HT1080 (cell line): ENCODE results near the gene TACC2. TPM values are rescaled to one million over a fixed set of nuclear protein-coding genes. Genes with fewer than 3 reads are reported as not detected.
"Not testable (repeated sequence)": the region's sequence is repeated elsewhere in the genome, so short reads cannot be mapped to it uniquely, and the experiment has no call there.

Experiments
- DNase-seq: peaks from one replicate; pipeline ENCODE4 v3.0.0-alpha.2; 2015; ENCODE audit warnings: low read depth
- total RNA-seq: library from RNA; depleted of rRNA; stranded (reverse); fragments of >200 nt; shearing (Covaris generic); gene quantifications from 2 replicates; pipeline ENCODE4 v1.2.3, GENCODE V29; 2014

Gene TACC2
- total RNA-seq, 1 experiment from 2014 or later = 20.3 TPM

- no peak for DNase-seq
Observed at GRCh38 chr10:122188706-122189105, 199.7 kb downstream of the TACC2 start.

GRCh38 chr10:122189185-122189584 is 200.2 kb downstream of the TACC2 start:
- DNase-seq = no peak

- DNase-seq = no peak
Observed at GRCh38 chr10:122190176-122190943, 201.4 kb downstream of the TACC2 start.

- no peak for DNase-seq
Observed at GRCh38 chr10:122191936-122192541, 203.1 kb downstream of the TACC2 start.

GRCh38 chr10:122194251-122194650 is 205.3 kb downstream of the TACC2 start:
- DNase-seq = no peak

- DNase-seq = no peak
Observed at GRCh38 chr10:122196218-122196617, 207.3 kb downstream of the TACC2 start.

GRCh38 chr10:122197611-122198222 is 208.8 kb downstream of the TACC2 start:
- no peak for DNase-seq

- DNase-seq = no peak
Observed at GRCh38 chr10:122198631-122199030, 209.7 kb downstream of the TACC2 start.

- no peak for DNase-seq
Observed at GRCh38 chr10:122199070-122199469, 210.1 kb downstream of the TACC2 start.

GRCh38 chr10:122199689-122200088 is 210.7 kb downstream of the TACC2 start:
- DNase-seq = no peak

GRCh38 chr10:122201401-122201800 is 212.4 kb downstream of the TACC2 start:
- no peak for DNase-seq

GRCh38 chr10:122203180-122203579 is 214.2 kb downstream of the TACC2 start:
- not testable (repeated sequence) for DNase-seq

GRCh38 chr10:122204691-122205489 is 215.9 kb downstream of the TACC2 start:
- DNase-seq = no peak

GRCh38 chr10:122206471-122207065 is 217.6 kb downstream of the TACC2 start:
- peak; percentile 33 for DNase-seq

GRCh38 chr10:122207163-122207562 is 218.2 kb downstream of the TACC2 start:
- DNase-seq = no peak

GRCh38 chr10:122207596-122207995 is 218.6 kb downstream of the TACC2 start:
- no peak for DNase-seq

GRCh38 chr10:122208571-122209430 is 219.8 kb downstream of the TACC2 start:
- no peak for DNase-seq

GRCh38 chr10:122210481-122211265 is 221.7 kb downstream of the TACC2 start:
- no peak for DNase-seq

- no peak for DNase-seq
Observed at GRCh38 chr10:122213364-122213763, 224.4 kb downstream of the TACC2 start.

GRCh38 chr10:122213766-122214165 is 224.8 kb downstream of the TACC2 start:
- no peak for DNase-seq
